ENCODE data around the gene ZC3HAV1L.

DNA sequence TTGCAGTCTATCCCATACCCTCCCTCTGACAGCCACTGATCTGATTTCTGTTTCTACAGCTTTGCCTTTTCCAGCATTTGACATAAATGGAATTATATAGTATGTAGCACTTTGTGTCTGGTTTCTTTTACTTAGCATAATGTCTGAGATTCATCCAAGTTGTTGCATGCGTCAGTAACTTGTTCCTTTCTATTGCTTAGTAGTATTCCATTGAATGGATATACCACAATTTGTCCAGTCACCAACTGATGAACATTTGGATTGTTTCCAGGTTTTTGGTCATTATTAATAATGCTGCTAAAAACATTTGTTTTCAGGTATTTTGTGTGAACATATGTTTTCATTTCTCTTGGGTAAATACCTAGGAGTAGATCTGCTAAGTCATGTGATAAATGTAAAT, 48.2 kb downstream of the ZC3HAV1L start:
- TF ChIP-seq POLR2A (IDR thresholded peaks at IDR 0.05; ENCODE audit: control extremely low read depth in 1 of 2, low read depth in 2 of 2, low read length in 2 of 2) (no peak), EP300 (IDR thresholded peaks at IDR 0.05; ENCODE audit: borderline replicate concordance in 1 of 2, low read depth in 2 of 2, low read length in 2 of 2) (no peak), POU5F1 (IDR thresholded peaks at IDR 0.05; ENCODE audit: low read depth, low read length) (no peak), TCF12 (IDR thresholded peaks at IDR 0.05; ENCODE audit: low read depth, low read length) (no peak), SP1 (IDR thresholded peaks at IDR 0.05; ENCODE audit: low read depth, low read length) (no peak)
- TF ChIP-seq, protein P1, sequence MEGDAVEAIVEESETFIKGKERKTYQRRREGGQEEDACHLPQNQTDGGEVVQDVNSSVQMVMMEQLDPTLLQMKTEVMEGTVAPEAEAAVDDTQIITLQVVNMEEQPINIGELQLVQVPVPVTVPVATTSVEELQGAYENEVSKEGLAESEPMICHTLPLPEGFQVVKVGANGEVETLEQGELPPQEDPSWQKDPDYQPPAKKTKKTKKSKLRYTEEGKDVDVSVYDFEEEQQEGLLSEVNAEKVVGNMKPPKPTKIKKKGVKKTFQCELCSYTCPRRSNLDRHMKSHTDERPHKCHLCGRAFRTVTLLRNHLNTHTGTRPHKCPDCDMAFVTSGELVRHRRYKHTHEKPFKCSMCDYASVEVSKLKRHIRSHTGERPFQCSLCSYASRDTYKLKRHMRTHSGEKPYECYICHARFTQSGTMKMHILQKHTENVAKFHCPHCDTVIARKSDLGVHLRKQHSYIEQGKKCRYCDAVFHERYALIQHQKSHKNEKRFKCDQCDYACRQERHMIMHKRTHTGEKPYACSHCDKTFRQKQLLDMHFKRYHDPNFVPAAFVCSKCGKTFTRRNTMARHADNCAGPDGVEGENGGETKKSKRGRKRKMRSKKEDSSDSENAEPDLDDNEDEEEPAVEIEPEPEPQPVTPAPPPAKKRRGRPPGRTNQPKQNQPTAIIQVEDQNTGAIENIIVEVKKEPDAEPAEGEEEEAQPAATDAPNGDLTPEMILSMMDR (IDR thresholded peaks at IDR 0.05; ENCODE audit: control extremely low read depth in 1 of 3, insufficient read depth in 1 of 3, low read depth in 1 of 3, low read length in 3 of 3), result no peak
